SU-DHL-6 (cell line): ENCODE data around the gene CCNT2.

Source experiments
- H2AFZ ChIP-seq: fragments of 200-600 bp; sonication (generic); 2 replicates; pipeline ENCODE4 v1.6.1; 2014; ENCODE audit warnings: low read depth, mild to moderate bottlenecking, moderate library complexity, mixed read lengths, antibody characterized with exemption, low read length; ENCODE audit not compliant: severe bottlenecking
- H3F3A ChIP-seq: fragments of 200-600 bp; shearing (Covaris generic); 2 replicates; pipeline ENCODE4 v1.6.0; 2016; ENCODE audit warnings: antibody characterized with exemption, mild to moderate bottlenecking; ENCODE audit not compliant: insufficient read depth
- H3K27ac ChIP-seq: fragments of 200-600 bp; sonication (generic); 2 replicates; pipeline ENCODE4 v1.5.1; 2016; ENCODE audit warnings: low read depth, mild to moderate bottlenecking, low read length, moderate library complexity, mixed read lengths
- H3K27me3 ChIP-seq: fragments of 200-600 bp; sonication (generic), shearing (Covaris generic); 2 replicates; pipeline ENCODE4 v1.6.0; 2014; ENCODE audit warnings: mild to moderate bottlenecking, low read length
- H3K36me3 ChIP-seq: fragments of 200-600 bp; sonication (generic); 2 replicates; pipeline ENCODE4 v1.6.1; 2014; ENCODE audit warnings: mild to moderate bottlenecking, low read length, mixed read lengths
- H3K4me2 ChIP-seq: fragments of 300-600, 200-600 bp; shearing (Covaris generic), sonication (generic); 2 replicates; pipeline ENCODE4 v1.6.0; 2014; ENCODE audit warnings: low read length, low read depth, mild to moderate bottlenecking; ENCODE audit not compliant: poor library complexity, severe bottlenecking
- H3K4me3 ChIP-seq: fragments of 200-600 bp; sonication (generic); 2 replicates; pipeline ENCODE4 v1.5.1; 2014; ENCODE audit warnings: antibody characterized with exemption, low read length, mild to moderate bottlenecking, mixed read lengths; ENCODE audit not compliant: insufficient read depth, poor library complexity, severe bottlenecking
- H3K79me2 ChIP-seq: fragments of 200-600 bp; sonication (generic); 2 replicates; pipeline ENCODE4 v1.6.1; 2014; ENCODE audit warnings: mild to moderate bottlenecking, low read length, moderate library complexity; ENCODE audit not compliant: insufficient read depth
- H3K9ac ChIP-seq: fragments of 200-600 bp; sonication (generic); 2 replicates; pipeline ENCODE4 v1.7.0; 2014; ENCODE audit warnings: mild to moderate bottlenecking, low read length
- H3K9me2 ChIP-seq: fragments of 200-600 bp; sonication (generic); replicated peaks from 2 replicates; pipeline ENCODE4 v1.6.1; 2014; ENCODE audit warnings: low read length; ENCODE audit not compliant: insufficient read depth
- H3K9me3 ChIP-seq: fragments of 200-600 bp; sonication (generic); 2 replicates; pipeline ENCODE4 v1.6.1; 2014; ENCODE audit warnings: low read length, mixed read lengths; ENCODE audit not compliant: insufficient read depth
- H4K20me1 ChIP-seq: fragments of 200-600 bp; sonication (generic); 2 replicates; pipeline ENCODE4 v1.6.1; 2014; ENCODE audit warnings: low read depth, mild to moderate bottlenecking, antibody characterized with exemption, low read length, moderate library complexity, mixed read lengths
- EZH2phosphoT487 ChIP-seq: fragments of 200-600 bp; sonication (generic), shearing (Covaris generic); conservative IDR thresholded peaks from 2 replicates; pipeline ENCODE4 v1.6.1; 2018; ENCODE audit warnings: mild to moderate bottlenecking, antibody characterized with exemption, low read length, moderate library complexity, mixed read lengths
- TF ChIP-seq, protein P1 (sequence below): fragments of 200-600 bp; sonication (generic); IDR thresholded peaks from one replicate; pipeline ENCODE4 v1.5.1; 2017; ENCODE audit warnings: antibody characterized with exemption, mild to moderate bottlenecking, low read length, moderate library complexity; ENCODE audit not compliant: insufficient read depth, poor library complexity, severe bottlenecking

CCNT2 gene

GRCh38 chr2:134875309-134875708, 43.3 kb upstream of the CCNT2 start:
- H3K9me2 ChIP-seq: no peaks in the 10 kb centered on the region
- no peak overlapping the region for H2AFZ ChIP-seq
- H3K27ac ChIP-seq: no peak overlapping the region
- no peaks in the 10 kb centered on the region for H4K20me1 ChIP-seq
- no peak overlapping the region for H3K9ac ChIP-seq
- no peaks in the 10 kb centered on the region for H3F3A ChIP-seq
- H3K27me3 ChIP-seq: no peaks in the 10 kb centered on the region
- H3K9me3 ChIP-seq: no peaks in the 10 kb centered on the region
- no peaks in the 10 kb centered on the region for H3K36me3 ChIP-seq
- no peak overlapping the region for H3K4me2 ChIP-seq
- H3K4me3 ChIP-seq: no peak overlapping the region
- TF ChIP-seq EZH2phosphoT487: no peak
- TF ChIP-seq, protein P1, sequence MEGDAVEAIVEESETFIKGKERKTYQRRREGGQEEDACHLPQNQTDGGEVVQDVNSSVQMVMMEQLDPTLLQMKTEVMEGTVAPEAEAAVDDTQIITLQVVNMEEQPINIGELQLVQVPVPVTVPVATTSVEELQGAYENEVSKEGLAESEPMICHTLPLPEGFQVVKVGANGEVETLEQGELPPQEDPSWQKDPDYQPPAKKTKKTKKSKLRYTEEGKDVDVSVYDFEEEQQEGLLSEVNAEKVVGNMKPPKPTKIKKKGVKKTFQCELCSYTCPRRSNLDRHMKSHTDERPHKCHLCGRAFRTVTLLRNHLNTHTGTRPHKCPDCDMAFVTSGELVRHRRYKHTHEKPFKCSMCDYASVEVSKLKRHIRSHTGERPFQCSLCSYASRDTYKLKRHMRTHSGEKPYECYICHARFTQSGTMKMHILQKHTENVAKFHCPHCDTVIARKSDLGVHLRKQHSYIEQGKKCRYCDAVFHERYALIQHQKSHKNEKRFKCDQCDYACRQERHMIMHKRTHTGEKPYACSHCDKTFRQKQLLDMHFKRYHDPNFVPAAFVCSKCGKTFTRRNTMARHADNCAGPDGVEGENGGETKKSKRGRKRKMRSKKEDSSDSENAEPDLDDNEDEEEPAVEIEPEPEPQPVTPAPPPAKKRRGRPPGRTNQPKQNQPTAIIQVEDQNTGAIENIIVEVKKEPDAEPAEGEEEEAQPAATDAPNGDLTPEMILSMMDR: no peak
- H3K79me2 ChIP-seq: no peaks in the 10 kb centered on the region

DNA sequence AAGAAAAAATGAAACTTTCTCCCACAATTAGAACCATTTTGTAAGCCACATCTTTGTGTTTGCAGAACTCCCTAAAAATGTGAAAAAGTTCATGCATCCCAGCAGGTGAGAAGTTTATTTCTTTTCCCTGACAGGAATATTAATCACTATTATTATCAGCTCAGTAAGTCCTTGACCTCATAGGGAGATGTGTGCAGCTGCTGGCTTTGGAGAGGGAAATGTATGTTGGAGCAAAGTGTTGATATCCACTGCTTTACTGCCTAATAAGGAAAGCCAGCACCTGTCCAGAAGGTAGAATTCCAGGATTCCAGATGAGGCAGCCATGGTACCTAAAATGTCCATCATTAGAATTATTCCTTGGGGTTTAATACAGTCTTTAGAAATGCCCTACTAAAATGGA, 35.8 kb upstream of the CCNT2 start:
- Histone ChIP-seq H3K4me3 (no peak overlapping the region), H3K4me2 (no peak overlapping the region), H3K9ac (no peak overlapping the region), H3F3A (no peaks in the 10 kb centered on the region), H3K27ac (no peak overlapping the region), H2AFZ (no peak overlapping the region), H3K36me3 (no peaks in the 10 kb centered on the region), H3K79me2 (no peaks in the 10 kb centered on the region), H3K27me3 (no peaks in the 10 kb centered on the region), H3K9me2 (no peaks in the 10 kb centered on the region), H4K20me1 (no peaks in the 10 kb centered on the region), H3K9me3 (no peaks in the 10 kb centered on the region)
- TF ChIP-seq, protein P1: no peak
- TF ChIP-seq EZH2phosphoT487: no peak

- H3K27ac ChIP-seq: no peak overlapping the region
- no peaks in the 10 kb centered on the region for H3F3A ChIP-seq
- no peaks in the 10 kb centered on the region for H3K79me2 ChIP-seq
- H3K4me3 ChIP-seq: no peak overlapping the region
- H3K9ac ChIP-seq: no peak overlapping the region
- no peaks in the 10 kb centered on the region for H3K9me3 ChIP-seq
- H3K9me2 ChIP-seq: no peaks in the 10 kb centered on the region
- TF ChIP-seq, protein P1: no peak
- no peak for TF ChIP-seq EZH2phosphoT487
- H4K20me1 ChIP-seq: no peaks in the 10 kb centered on the region
- no peak overlapping the region for H2AFZ ChIP-seq
- H3K27me3 ChIP-seq: no peaks in the 10 kb centered on the region
- no peaks in the 10 kb centered on the region for H3K36me3 ChIP-seq
- no peak overlapping the region for H3K4me2 ChIP-seq
These were observed 34.9 kb upstream of the CCNT2 start for GRCh38 chr2:134883552-134884293.
